Ishikawa (cell line): ENCODE measurements around the gene LENEP.

ENCODE experiments used
- CEBPB ChIP-seq: IDR thresholded peaks from 2 replicates; pipeline ENCODE4 v1.6.1; 2012
- EP300 ChIP-seq: IDR thresholded peaks from 2 replicates; pipeline ENCODE4 v1.6.1; 2012; ENCODE audit warnings: borderline replicate concordance
- FOXM1 ChIP-seq: IDR thresholded peaks from 2 replicates; pipeline ENCODE4 v1.6.1; 2012; ENCODE audit warnings: low read depth, borderline replicate concordance
- MAX ChIP-seq: IDR thresholded peaks from 2 replicates; pipeline ENCODE4 v1.6.1; 2012
- RAD21 ChIP-seq: IDR thresholded peaks from 2 replicates; pipeline ENCODE4 v1.6.1; 2012; ENCODE audit warnings: low read depth
- REST ChIP-seq: IDR thresholded peaks from 2 replicates; pipeline ENCODE4 v1.6.1; 2012; ENCODE audit warnings: low read depth, mild to moderate bottlenecking
- TAF1 ChIP-seq: IDR thresholded peaks from 2 replicates; pipeline ENCODE4 v1.6.1; 2012; ENCODE audit warnings: low read depth, mild to moderate bottlenecking
- TCF12 ChIP-seq: IDR thresholded peaks from 2 replicates; pipeline ENCODE4 v1.6.1; 2012; ENCODE audit warnings: low read depth
- USF1 ChIP-seq: IDR thresholded peaks from 2 replicates; pipeline ENCODE4 v1.6.1; 2012
- YY1 ChIP-seq: IDR thresholded peaks from 2 replicates; pipeline ENCODE4 v1.6.1; 2012; ENCODE audit warnings: low read depth
- ZBTB7A ChIP-seq: IDR thresholded peaks from 2 replicates; pipeline ENCODE4 v1.6.1; 2012; ENCODE audit warnings: low read depth

- no peak for TF ChIP-seq TCF12
- TF ChIP-seq EP300, result no peak
- no peak for TF ChIP-seq RAD21
- TF ChIP-seq ZBTB7A, result no peak
- TF ChIP-seq FOXM1, result no peak
- TF ChIP-seq MAX, result no peak
- TF ChIP-seq YY1, result no peak
- no peak for TF ChIP-seq USF1
- TF ChIP-seq REST, result no peak
- TF ChIP-seq CEBPB, result no peak
- no peak for TF ChIP-seq TAF1
Observed at GRCh38 chr1:155009742-155010141, 16.4 kb downstream of the LENEP start.
